GM18507 (cell line): ENCODE results near the gene SCTR.
"Not testable (repeated sequence)": the region's sequence is repeated elsewhere in the genome, so short reads cannot be mapped to it uniquely, and the experiment has no call there.

ENCODE experiments used
- DNase-seq: peaks from one replicate; pipeline ENCODE4 v3.0.0; 2011; ENCODE audit warnings: low read depth; ENCODE audit not compliant: insufficient read length; ENCODE audit errors: extremely low spot score
- FAIRE-seq: peaks from 2 replicates; lab custom pipeline; 2011; peaks lifted over from hg19 to GRCh38; lab: Jason Lieb, UNC

SCTR gene

DNA sequence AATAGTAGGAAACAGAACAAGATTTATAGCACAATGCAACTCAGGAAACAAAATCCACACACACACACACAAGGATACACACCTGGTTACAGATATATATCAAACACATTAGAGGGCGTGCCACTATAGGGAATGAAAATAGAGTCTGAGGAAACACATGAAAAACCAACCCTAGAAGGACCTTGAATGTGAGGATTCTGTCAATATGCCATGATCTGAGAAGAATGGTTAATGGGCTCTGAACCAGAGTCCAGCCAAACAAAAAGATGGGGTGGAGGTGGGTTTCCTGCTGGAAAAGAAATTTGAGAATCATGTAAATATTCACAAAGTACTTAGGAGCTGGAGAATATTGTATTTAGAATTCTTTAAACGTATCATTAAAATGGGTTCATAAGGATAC, 100.5 kb downstream of the SCTR start:
- DNase-seq: no peak
- no peak for FAIRE-seq

DNA sequence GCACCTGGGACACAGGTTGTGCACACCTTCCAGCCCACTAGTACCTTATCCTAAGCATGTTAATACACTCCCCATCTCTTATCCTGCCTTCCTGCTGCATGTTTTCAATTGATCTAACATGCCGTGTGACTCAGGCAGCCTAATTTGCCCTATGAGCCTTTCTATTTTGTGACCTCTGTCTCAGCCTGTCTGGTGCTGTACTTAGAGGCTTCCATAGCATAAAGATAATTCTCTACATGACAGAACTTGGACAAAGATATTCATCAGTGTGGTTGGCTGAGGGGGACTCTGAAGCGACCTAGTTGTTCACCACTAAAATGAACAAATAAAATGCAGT, 101.2 kb downstream of the SCTR start:
- no peak for DNase-seq
- no peak for FAIRE-seq

DNA sequence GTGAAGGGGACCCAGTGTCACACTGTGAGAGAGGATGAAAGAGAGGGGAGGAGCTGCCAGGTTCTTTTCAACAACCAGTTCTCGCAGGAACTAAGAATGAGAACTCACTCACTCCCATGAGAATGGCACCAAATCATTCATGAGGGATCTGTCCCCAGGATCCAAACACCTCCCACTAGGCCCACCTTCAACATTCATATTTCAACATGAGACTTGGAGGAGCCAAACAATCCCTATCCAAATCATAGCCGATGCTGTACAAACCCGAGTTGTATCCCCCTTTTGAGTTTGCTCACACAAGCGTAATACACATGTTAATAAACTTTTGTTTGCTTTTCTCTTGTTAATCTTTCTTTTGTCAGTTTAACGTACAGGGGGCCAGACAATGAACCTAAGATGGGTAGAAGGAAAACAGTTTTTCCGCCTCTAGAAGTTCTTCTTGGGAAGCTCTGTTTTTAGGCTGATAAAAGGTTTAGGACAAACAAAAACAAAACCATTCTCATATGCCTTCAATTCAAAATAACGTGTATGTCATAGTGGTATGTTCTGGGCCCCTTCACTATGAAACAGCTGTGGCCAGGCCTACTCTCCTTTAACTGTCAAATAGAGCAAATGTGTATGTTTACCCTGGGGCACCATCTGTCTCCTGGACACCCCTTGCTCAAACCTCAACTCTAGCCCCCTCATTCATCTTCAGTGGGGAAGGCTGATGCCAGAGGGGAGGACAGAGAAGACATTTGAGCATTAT, 101.7 kb downstream of the SCTR start:
- DNase-seq: no peak
- FAIRE-seq: no peak

DNA sequence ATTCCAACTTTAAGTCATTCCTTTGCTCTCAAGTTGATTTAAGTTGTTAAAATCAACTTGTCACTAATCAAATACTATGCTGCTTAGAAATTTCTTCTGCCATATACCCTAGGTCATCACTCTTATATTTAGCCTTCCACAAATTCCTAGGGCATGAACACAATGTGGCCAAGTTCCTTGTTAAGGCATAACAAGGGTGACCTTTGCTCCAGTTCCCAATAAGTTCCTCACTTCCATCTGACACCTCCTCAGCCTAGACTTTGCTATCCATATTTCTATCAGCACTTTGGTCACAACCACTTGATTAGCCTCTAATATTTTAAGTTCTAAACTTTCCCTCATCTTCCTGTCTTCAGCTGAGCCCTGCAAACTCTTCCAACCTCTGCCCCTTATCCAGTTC, 102.5 kb downstream of the SCTR start:
- DNase-seq: no peak
- no peak for FAIRE-seq

DNA sequence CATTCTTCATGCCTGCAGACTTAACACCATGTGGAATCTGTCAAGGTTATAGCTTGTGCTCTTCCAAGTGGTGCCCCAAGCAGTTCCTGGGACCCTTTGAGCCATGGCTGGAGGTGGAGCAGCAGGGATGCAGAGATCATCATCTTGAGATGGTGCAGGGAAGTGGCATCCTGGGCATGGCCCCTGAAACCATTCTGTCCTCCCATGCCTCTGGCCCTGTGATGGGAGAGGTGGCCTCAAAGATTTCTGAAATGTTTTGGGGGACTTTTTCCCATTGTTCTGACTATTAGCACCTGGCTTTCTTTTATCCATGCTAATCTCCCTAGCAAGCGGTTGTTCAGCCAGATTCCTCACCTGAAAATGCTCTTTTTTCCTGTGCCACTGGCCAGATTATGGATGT, 103.0 kb downstream of the SCTR start:
- no peak for DNase-seq
- no peak for FAIRE-seq

DNA sequence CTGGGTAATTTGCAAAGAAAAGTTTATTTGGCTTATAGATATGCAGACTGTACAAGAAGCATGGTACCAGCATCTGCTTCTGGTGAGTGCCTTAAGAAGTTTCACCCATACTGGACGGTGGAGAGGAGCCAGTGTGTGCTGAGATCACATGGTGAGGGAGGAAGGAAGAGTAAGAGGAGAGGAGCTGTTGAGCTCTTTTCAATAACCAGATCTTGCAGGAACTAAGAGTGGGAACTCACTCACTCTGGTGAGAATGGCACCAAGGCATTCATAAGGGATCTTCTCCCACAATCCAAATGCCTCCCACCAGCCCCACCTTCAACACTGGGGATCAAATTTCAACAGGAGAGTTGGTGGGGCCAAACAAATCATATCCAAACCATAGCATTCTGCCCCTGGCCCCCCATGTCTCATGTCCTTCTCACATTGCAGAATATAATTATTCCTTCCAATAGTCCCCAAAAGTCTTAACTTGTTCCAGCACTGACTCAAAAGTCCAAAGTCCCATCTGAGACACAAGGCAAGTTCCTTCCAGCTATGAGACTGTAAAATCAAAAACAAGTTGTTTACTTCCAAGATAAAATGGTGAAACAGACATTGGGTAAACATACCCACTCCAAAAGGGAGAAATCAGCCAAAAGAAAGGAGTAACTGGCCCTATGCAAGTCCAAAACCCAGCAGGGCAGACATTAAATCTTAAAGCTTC, 104.3 kb downstream of the SCTR start:
- no peak for DNase-seq
- FAIRE-seq: no peak

DNA sequence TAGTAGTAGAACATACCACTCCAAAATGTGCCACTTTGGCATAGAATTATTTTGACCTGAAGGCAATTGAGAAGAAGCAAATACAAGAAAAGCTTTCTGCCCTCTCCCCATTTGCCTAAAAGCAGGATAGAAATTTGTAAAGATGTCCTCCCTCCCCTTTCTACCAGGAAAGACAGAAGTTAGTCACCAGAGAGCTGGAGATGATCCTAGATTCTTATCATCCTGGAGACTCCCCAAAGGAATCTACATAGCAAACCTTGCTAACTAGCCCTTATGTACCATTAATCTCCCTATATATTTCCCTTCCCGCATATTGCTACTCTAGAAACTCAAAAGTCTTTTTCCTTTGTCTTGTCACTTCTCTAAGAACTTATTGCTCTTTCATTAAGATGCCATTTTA, 105.2 kb downstream of the SCTR start:
- no peak for FAIRE-seq
- no peak for DNase-seq

DNA sequence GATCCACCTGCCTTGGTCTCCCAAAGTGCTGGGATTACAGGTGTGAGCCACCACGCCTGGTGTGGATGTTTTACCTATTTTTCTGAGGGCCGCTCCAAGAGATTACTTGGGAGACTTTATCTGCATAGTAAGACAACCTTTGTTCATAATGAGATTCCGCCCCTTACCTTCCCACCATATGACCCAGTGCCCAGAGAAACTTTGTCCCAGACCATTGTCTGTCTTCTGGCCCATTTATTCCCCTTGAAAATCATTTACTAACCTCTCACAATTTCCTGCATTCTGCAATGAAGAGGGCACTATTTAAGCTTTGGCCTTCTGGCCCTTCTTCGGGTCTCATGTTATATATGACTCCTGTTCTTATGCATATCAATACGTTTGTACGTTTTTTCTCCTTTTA, 106.4 kb downstream of the SCTR start:
- DNase-seq: no peak
- no peak for FAIRE-seq

DNA sequence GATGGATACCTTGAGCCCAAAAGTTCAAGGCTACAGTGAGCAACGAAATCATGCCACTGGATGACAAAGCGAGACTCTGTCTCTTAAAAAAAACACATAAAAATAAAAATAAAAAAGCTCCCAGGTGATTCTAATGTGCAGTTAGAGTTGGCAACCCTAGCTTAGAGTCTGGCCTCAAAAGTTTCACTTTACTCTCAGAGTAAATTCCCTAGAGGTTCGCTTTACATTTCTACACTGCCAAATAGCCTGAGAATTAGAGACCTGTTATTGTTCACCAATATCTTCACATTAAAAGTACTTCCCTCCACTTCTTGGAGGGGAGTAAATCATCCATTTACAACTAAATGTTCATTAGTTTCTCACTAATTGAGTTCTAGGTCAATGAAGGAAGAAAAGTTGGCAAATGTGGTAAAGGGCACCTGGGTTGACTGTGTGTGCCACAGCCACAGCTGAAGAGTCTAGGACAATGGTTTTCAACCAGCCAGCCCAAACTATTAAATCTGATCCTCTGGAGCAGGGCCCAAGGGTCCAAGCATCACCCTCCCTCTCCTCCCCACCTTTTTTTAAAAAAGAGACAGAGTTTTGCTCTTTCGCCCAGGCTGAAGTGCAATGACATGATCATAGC, 107.9 kb downstream of the SCTR start:
- DNase-seq: no peak
- peak; percentile 21 for FAIRE-seq

DNA sequence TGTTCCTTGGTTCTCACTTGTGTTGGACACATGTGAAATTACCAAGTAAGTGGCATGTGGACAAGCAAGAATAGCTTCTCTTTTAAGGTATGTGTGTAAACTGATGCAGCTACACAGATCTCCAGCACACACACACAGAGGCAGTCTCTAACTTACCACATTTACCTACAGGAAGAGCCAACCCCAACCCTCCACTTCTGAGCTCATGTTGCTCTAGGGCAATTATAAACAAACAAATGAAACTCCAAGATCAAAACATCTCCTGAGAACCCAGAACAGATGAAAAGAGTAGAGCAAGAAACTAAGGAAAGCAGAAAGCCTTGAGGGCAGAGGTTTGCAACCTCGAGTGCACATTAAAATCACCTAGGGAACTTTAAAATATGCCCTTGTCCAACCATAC, 108.7 kb downstream of the SCTR start:
- no peak for DNase-seq
- no peak for FAIRE-seq

DNA sequence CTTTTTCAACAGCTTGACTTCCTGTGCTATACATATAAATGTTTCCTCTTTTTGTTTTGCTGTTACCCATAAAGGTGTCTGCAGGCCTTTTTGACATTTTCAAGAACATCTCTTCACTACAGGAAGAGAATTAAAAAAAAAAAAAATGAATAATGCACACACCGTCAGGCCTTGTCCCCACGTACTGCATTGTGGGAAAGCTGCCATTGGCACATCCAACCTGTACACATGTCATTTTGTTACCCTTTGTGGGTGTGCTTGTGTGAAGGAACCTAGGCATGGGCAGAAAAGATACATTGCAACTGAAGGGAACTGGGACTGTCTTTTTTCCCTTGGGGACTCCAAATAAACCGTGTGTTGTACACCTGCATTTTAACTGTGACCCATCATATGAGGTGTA, 109.4 kb downstream of the SCTR start:
- FAIRE-seq (no peak), DNase-seq (no peak)

DNA sequence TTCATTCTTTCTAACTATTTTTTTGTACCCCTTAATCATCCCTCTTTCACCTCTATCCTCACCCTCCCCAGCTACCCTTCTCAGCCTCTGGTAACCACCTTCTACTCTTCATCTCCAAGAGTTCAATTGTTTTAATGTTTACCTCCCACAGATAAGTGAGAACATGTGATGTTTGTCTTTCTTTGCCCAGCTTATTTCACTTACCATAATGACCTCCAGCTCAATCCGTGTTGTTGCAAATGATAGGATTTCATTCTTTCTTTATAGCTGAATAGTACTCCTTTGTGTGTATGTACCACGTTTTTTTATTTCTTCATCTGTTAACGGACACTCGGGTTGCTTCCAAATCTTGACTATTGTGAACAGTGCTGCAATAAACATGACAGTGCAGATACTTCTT, 114.8 kb downstream of the SCTR start:
- no peak for DNase-seq
- FAIRE-seq: no peak

DNA sequence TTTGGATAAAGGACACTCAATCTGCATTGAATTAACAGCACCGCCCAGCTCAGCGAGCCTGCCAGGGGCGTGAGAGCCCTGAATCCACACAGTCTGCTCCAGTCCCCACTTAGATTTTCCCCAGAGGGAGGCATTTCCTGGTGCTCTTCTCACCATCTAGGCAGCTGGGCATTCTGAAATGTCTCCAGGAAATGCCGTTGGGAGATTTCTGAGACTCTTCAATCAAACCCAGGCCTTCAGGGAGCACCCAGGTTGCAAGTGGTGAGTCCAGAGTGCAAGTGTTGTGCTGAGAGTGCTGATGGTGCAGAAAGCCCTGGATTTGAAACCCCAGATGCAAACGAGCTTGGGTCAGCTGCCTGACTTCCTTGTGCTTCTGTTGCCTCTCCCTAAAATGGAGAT, 116.1 kb downstream of the SCTR start:
- no peak for FAIRE-seq
- no peak for DNase-seq

DNA sequence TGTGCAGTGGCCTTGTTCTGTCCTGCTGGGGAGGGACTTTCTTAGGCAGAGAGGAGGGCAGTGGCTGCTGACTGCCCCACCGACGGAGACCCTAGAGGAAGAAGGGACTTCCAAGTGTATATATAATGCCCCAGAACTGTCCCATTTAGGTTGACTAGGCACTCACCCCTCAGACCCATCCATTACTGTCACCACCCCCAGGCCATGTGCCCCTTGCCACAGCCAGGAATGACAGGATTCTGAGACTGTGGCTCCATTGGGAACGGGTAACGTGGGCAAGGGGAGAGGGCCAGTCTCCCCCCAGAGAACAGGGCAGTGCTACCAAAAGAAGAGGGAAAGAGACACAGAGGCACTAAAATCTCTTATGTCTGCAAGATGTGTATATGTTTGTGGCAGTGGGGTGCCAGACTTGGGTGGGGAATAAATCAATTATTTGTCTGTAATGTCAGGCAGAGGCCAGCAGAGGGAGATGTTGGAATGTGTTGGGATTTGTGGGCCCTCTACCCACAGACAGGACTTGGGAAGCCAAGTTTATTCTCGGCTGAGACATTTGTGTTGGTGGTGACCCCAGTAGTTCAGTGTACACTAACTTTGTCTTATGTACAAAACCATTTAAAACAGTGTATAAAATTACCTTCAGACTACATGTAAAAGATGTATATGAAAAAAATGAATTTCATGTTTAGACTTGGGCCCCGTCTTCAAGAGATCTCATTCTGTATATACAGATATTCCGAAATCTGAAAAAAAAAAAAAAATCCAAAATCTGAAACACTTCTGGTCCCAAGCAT, 116.7 kb downstream of the SCTR start:
- DNase-seq: peak; percentile 38
- peak; percentile 80 for FAIRE-seq

DNA sequence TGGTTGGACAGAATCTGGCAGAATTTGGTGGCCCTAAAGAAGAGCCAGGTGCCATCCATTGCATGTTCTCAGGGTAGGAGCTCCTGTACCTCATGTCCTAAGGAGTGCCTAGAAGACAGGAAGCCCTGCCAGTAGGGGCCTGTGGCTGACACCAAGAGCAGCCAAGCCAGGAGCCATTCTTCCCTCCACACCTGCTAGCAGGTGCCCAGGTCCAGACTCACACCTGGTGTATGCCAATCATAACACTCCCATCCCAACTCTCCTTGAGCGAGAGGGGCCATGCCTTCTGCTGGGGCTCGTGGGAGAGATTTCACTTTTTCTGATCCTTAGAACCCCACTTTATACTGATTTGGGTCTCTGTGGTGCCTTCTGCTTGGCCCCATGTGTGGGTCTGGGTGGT, 119.1 kb downstream of the SCTR start:
- DNase-seq: no peak

DNA sequence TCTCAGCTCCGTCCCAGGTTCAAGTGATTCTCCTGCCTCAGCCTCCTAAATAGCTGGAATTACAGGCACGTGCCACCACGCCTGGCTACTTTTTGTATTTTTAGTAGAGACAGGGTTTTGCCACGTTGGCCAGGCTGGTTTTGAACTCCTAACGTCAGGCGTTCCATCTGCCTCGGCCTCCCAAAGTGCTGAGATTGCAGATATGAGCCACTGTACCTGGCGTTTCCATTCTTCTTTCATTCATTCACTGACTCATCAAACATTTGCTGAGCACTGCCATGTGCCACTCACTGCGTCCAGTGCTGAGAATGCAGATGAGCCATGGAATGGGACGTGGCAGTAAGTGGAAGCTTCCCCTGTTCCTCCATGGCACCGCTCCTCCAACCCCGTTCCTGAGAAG, 120.7 kb downstream of the SCTR start:
- not testable (repeated sequence) for DNase-seq, FAIRE-seq

More for the DNA sequence above, 119.1 kb downstream of the SCTR start:
- FAIRE-seq: no peak

DNA sequence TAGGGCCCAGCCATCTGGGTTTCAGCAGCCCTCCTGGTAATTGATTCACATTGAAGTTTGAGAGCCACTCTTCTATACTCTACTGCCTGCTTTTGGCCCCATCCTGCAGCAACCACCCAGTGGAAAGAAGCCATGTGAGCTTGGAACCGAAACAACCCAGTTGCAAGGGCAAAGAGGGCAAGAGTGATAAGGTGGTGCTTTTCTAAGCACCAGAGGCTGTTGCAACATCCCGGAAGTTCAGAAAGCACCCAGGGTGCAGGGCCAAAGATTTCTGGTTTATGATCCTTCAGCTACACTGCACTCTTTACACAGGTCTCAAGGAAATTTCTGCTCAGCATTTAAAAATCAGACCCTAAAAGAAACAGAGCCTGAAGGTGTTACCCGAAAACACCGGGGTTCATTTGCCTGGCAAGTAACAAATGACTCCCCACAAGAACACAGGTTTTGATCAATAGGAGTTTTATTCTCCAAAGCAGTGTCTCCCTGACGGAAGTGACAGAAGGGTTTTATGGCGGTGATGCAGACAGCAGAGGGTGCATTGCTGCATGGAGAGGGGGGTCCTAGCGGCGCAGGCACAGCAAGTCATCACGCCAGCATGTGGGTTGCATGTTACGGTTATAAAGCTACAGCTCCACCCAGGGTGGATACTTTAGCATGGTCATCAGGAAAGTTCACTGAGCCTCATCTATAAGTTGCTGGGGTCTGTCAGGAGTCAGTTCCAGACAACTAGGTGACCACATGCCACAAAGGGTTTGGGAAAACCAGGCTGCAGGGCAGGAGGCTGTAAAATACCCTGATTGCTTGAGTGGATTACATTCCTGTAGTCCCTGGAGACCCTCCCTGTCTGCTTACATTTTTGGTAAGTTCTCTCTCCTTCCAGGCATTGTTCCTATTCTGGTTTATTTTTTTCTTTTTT, 121.4 kb downstream of the SCTR start:
- FAIRE-seq: no peak
- no peak for DNase-seq

DNA sequence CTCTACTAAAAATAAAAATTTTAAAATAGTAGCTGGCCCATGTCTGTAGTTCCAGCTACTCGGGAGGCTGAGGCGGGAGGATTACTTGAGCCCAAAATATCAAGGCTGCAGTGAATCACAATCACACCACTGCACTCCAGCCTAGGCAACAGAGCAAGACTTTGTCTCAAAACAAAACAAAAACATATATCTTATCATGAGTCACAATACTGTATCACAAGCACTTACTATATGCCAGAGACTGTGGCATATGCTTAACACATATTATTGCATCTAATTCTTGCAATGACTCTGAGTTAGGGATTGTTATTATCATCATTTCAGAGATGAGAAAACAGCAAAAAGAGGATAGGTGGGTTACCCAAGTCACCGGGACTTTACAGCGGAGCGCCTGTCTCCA, 122.2 kb downstream of the SCTR start:
- FAIRE-seq: no peak

DNA sequence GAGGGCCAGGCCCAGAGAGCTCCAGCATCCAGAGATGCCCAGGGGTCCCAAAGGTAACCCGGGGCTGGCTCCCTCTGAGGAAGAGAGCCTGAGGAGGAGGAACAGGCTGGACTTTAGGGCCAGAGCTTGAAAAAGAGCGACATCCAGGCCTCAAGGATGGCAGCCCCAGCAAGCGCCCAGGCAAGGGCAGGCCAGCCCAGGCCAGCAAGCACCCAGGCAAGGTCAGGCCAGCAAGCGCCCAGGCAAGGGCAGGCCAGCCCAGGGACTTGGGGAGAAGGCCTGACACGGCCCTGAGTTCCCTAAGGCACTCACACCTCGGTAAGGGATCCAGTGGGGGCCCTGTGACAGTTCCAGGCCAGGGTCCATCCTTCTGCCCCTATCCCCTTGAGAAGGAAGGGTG, 127.1 kb downstream of the SCTR start:
- no peak for FAIRE-seq
- no peak for DNase-seq

More for the DNA sequence above, 122.2 kb downstream of the SCTR start:
- DNase-seq: no peak
